Sigmoid colon (tissue), 7 donors: ENCODE measurements around the gene UTP25. TPM values are rescaled to one million over a fixed set of nuclear protein-coding genes. Genes with fewer than 3 reads are reported as not detected.
"Not testable (repeated sequence)": the region's sequence is repeated elsewhere in the genome, so short reads cannot be mapped to it uniquely, and the experiment has no call there.

ENCODE experiments used
- DNase-seq: peaks from one replicate; pipeline ENCODE4 v3.0.0-alpha.2; 2019
- H3K27ac ChIP-seq, 4 donors: fragments of 200-600 bp; sonication (generic); one replicate each; pipeline ENCODE4 v1.5.1; 2016 to 2019; ENCODE audit warnings: mild to moderate bottlenecking in 1 of 4
- H3K27me3 ChIP-seq, 3 donors: fragments of 200-600 bp; sonication (generic); one replicate each; pipeline ENCODE4 v1.5.1; 2019; ENCODE audit warnings: mild to moderate bottlenecking in 1 of 3
- H3K36me3 ChIP-seq, 4 donors: fragments of 200-600 bp; sonication (generic); one replicate each; pipeline ENCODE4 v1.5.1; 2016 to 2019
- H3K4me1 ChIP-seq, 4 donors: fragments of 200-600 bp; sonication (generic); one replicate each; pipeline ENCODE4 v1.5.1; 2017 to 2019
- H3K4me3 ChIP-seq, 4 donors: fragments of 200-600 bp; sonication (generic); one replicate each; pipeline ENCODE4 v1.5.1; 2017 to 2019; ENCODE audit warnings: mild to moderate bottlenecking in 2 of 4, moderate library complexity in 1 of 4
- H3K9me3 ChIP-seq, 4 donors: fragments of 200-600 bp in 3 of 4; sonication (generic) in 3 of 4; one replicate each; pipeline versions ENCODE4 v1.5.1 to v1.6.1; 2013 to 2019
- EP300 ChIP-seq, 4 donors: sonication (generic); formaldehyde crosslinking; IDR thresholded peaks; one replicate each; pipeline ENCODE4 v1.6.1; 2017; ENCODE audit warnings: antibody characterized with exemption in 4 of 4
- POLR2A ChIP-seq, 2 donors: fragments of 450-650 bp; IDR thresholded peaks; one replicate each; pipeline ENCODE4 v1.6.1; 2016; ENCODE audit warnings: antibody characterized with exemption in 2 of 2, mild to moderate bottlenecking in 2 of 2, moderate library complexity in 2 of 2
- POLR2AphosphoS5 ChIP-seq, 4 donors: sonication (generic); formaldehyde crosslinking; IDR thresholded peaks; one replicate each; pipeline ENCODE4 v1.6.1; 2017; ENCODE audit warnings: antibody characterized with exemption in 4 of 4
- WGBS, 2 donors: extraction: QIAGEN DNeasy Blood & Tissue Kit; methylation state at CpG; one replicate each; pipeline ENCODE4 v1.1.7; 2013; 5-methylcytosine and 5-hydroxymethylcytosine counted together
- intact Hi-C: fragments of 100-400 bp; cut with DNase I; formaldehyde crosslinking; loops from one replicate; pipeline ENCODE4 v1.15.1; 2023
- polyA plus RNA-seq, 3 donors: library from polyadenylated mRNA; stranded (reverse); fragments of 200-250 nt; gene quantifications; one replicate each; pipeline ENCODE4 v1.2.3, GENCODE V29; 2013
- total RNA-seq, 4 donors: library from RNA; depleted of rRNA; stranded (reverse); fragments of >200 nt; gene quantifications; one replicate each; pipeline ENCODE4 v1.1.0, GENCODE V29; 2016
- TF ChIP-seq, protein P1 (sequence below), 4 experiments: fragments of 450-650 bp in 3 of 4; fragments of 200-600 bp in 1 of 4; IDR thresholded peaks; one replicate each; pipeline ENCODE4 v1.5.1; 2016 to 2019; ENCODE audit warnings: antibody characterized with exemption in 4 of 4, mild to moderate bottlenecking in 3 of 4, moderate library complexity in 2 of 4
- donor health status: healthy with polysubstance abuse.
- donor health status: Bipolar disorder and iron deficiency.
- donor health status: healthy.

Gene UTP25
- total and polyA plus RNA-seq, 7 donors = 1.2 to 8.6 (median 5.7) TPM

GRCh38 chr1:209889077-209889418 lies 61.3 kb downstream of the UTP25 start:
- intact Hi-C loops = no loop called here
- no peaks in the 10 kb centered on the region for H3K27me3 ChIP-seq
- H3K36me3 ChIP-seq = no peaks in the 10 kb centered on the region
- H3K4me1 ChIP-seq = peaks cover 0 to 10% (median 3%) of the 10 kb centered on the region in 4 donors
- DNase-seq = no peak
- no peak overlapping the region for H3K27ac ChIP-seq
- WGBS, 2 donors = 93 to 94% methylated on average over 35 of the region's 35 CpGs
- no peaks in the 10 kb centered on the region for H3K9me3 ChIP-seq
- TF ChIP-seq, protein P1, sequence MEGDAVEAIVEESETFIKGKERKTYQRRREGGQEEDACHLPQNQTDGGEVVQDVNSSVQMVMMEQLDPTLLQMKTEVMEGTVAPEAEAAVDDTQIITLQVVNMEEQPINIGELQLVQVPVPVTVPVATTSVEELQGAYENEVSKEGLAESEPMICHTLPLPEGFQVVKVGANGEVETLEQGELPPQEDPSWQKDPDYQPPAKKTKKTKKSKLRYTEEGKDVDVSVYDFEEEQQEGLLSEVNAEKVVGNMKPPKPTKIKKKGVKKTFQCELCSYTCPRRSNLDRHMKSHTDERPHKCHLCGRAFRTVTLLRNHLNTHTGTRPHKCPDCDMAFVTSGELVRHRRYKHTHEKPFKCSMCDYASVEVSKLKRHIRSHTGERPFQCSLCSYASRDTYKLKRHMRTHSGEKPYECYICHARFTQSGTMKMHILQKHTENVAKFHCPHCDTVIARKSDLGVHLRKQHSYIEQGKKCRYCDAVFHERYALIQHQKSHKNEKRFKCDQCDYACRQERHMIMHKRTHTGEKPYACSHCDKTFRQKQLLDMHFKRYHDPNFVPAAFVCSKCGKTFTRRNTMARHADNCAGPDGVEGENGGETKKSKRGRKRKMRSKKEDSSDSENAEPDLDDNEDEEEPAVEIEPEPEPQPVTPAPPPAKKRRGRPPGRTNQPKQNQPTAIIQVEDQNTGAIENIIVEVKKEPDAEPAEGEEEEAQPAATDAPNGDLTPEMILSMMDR (IDR thresholded peaks at IDR 0.05) = no peak
- no peak for TF ChIP-seq POLR2A (IDR thresholded peaks at IDR 0.05)
- TF ChIP-seq POLR2AphosphoS5 (IDR thresholded peaks at IDR 0.05) = no peak
- no peak for TF ChIP-seq EP300 (IDR thresholded peaks at IDR 0.05)
- H3K4me3 ChIP-seq = no peak overlapping the region

DNA sequence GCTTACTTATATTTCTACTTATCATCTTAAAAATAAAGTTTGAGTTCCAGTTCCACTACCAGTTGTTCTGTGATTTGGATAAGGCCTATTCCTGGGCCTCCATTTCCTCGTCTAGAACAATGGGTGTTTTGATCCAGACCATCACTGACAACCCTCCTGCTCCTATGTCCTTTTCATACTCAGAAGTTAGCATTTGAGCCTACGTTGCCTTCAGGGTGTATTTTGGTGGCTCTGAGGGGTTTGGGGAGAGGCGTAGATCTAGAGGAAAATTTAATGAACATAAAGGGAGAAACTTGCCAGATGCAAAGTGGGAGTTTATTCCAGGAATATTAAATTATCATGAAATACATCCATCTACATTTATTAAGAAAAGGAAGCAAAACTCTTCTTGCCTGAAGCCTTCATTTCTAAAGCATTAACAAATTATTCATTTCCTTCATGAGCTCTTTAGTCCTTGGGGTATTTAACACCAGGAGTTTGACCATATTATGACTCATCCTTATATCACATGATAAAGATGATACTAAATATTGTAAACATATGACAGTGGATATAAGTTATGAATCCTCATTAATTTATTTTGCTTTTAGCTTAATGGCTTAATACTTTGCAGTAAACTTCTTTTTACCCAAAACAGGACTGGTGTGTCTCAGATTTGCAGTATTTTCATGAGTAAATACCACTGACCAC lies 63.0 kb downstream of the UTP25 start:
- no peaks in the 10 kb centered on the region for H3K9me3 ChIP-seq
- WGBS, 2 donors = 55 to 76% methylated on average over 3 of the region's 3 CpGs
- no peak overlapping the region for H3K4me3 ChIP-seq
- DNase-seq = no peak
- no peaks in the 10 kb centered on the region for H3K4me1 ChIP-seq
- TF ChIP-seq EP300 (IDR thresholded peaks at IDR 0.05) = no peak
- TF ChIP-seq, protein P1 (IDR thresholded peaks at IDR 0.05) = no peak
- no peak for TF ChIP-seq POLR2AphosphoS5 (IDR thresholded peaks at IDR 0.05)
- TF ChIP-seq POLR2A (IDR thresholded peaks at IDR 0.05) = no peak
- H3K27ac ChIP-seq = no peak overlapping the region
- no peaks in the 10 kb centered on the region for H3K27me3 ChIP-seq
- H3K36me3 ChIP-seq = no peaks in the 10 kb centered on the region
- intact Hi-C loops = no loop called here

DNA sequence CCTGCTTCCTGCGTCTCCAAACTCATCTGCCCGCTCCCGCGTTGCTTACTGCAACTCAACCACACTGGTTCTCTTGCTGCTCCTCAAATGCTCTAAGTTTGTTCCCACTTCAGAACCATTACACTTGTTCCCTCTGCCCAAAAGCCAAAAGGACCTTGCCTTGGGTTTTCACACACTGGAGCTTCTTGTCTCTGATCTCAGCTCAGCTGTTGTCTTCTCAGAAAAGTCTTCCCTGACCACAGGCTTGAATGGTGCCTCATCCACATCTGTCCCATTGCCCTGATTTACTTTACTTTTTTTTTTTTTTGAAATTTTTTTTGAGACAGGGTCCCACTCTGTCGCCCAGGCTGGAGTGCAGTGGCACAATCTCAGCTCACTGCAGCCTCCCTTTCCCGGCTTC lies 66.0 kb downstream of the UTP25 start:
- DNase-seq = no peak
- no peaks in the 10 kb centered on the region for H3K4me1 ChIP-seq
- intact Hi-C loops = no loop called here
- TF ChIP-seq POLR2AphosphoS5 (IDR thresholded peaks at IDR 0.05) (no peak), POLR2A (IDR thresholded peaks at IDR 0.05) (no peak), EP300 (IDR thresholded peaks at IDR 0.05) (no peak)
- TF ChIP-seq, protein P1 (IDR thresholded peaks at IDR 0.05) = no peak
- no peak overlapping the region for H3K4me3 ChIP-seq
- 91 to 94% methylated on average over 6 of the region's 6 CpGs for WGBS, 2 donors
- no peak overlapping the region for H3K27ac ChIP-seq
- H3K9me3 ChIP-seq = no peaks in the 10 kb centered on the region
- H3K27me3 ChIP-seq = no peaks in the 10 kb centered on the region
- no peaks in the 10 kb centered on the region for H3K36me3 ChIP-seq

DNA sequence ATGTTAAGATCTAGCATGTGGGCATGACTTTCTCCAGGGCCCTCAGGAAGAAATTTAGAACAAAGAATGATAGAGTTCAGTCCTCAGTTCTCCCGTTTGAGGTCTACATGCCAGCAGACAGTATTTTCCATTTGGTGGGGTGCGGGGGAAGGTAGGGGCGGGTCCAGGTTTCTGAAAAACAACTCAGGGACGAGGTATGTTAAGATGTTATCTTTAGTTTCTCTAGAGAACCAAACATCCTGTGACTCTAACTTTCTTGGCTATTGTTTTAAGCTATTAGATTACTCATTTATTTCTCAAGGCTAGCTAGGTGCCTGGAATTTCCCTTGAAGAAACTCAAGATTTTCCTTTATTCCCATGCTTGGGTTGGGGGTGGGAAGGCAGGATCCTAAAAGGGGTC lies 67.9 kb downstream of the UTP25 start:
- H3K9me3 ChIP-seq = no peaks in the 10 kb centered on the region
- no peaks in the 10 kb centered on the region for H3K36me3 ChIP-seq
- no peak overlapping the region for H3K4me3 ChIP-seq
- DNase-seq = no peak
- TF ChIP-seq, protein P1 (IDR thresholded peaks at IDR 0.05) = no peak
- TF ChIP-seq POLR2AphosphoS5 (IDR thresholded peaks at IDR 0.05) = no peak
- 49 to 54% methylated on average over 4 of the region's 4 CpGs for whole genome bisulfite sequencing, 2 donors
- no peak overlapping the region for H3K27ac ChIP-seq
- H3K27me3 ChIP-seq = no peaks in the 10 kb centered on the region
- intact Hi-C loops = no loop called here
- no peaks in the 10 kb centered on the region for H3K4me1 ChIP-seq

DNA sequence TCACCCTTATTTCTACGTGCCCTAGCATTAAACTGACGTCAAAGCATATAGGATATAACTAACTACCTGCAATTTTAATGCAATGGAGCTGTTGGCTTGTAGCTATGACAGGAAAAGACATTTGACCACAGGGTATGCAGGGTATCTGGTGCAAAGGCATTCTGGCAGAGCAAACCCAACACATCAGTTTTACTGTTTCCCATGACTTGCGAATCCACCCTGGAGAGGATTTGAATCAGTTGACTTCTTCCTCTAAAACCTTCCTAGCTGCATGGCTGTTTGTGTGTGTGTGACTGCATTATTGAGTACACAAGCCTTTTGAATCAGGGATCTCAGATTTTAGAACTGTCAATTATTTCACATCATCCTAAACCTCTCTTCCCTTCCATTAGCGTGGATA lies 68.6 kb downstream of the UTP25 start:
- no peak for DNase-seq
- WGBS, 2 donors = 82 to 88% methylated on average over 4 of the region's 4 CpGs
- Histone ChIP-seq H3K27me3 (no peaks in the 10 kb centered on the region), H3K27ac (no peak overlapping the region), H3K4me1 (no peaks in the 10 kb centered on the region), H3K36me3 (no peaks in the 10 kb centered on the region), H3K9me3 (no peaks in the 10 kb centered on the region), H3K4me3 (no peak overlapping the region)
- TF ChIP-seq, protein P1 (IDR thresholded peaks at IDR 0.05) = no peak
- no peak for TF ChIP-seq POLR2A (IDR thresholded peaks at IDR 0.05)
- TF ChIP-seq EP300 (IDR thresholded peaks at IDR 0.05) = no peak
- no peak for TF ChIP-seq POLR2AphosphoS5 (IDR thresholded peaks at IDR 0.05)
- intact Hi-C loops = no loop called here

GRCh38 chr1:209898271-209898670 lies 70.5 kb downstream of the UTP25 start:
- H3K4me1 ChIP-seq, DNase-seq, intact Hi-C loops, H3K27me3 ChIP-seq, H3K36me3 ChIP-seq, H3K9me3 ChIP-seq, H3K27ac ChIP-seq, H3K4me3 ChIP-seq: not testable (repeated sequence)
- 75 to 81% methylated on average over 6 of the region's 6 CpGs for WGBS, 2 donors

DNA sequence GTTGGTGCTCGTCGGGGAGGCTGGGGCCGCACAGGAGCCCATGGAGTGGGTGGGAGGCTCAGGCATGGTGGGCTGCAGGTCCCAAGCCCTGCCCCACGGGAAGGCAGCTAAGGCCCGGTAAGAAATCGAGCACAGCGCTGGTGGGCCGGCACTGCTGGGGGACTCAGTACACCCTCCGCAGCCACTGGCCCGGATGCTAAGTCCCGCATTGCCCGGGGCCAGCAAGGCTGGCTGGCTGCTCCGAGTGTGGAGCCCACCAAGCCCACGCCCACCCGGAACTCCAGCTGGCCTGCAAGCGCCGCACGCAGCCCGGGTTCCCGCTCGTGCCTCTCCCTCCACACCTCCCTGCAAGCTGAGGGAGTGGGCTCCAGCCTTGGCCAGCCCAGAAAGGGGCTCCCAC lies 71.1 kb downstream of the UTP25 start:
- H3K9me3 ChIP-seq, DNase-seq, intact Hi-C loops, H3K4me1 ChIP-seq, H3K27ac ChIP-seq, H3K36me3 ChIP-seq, H3K27me3 ChIP-seq, H3K4me3 ChIP-seq: not testable (repeated sequence)
- 95 to 96% methylated on average over 21 of the region's 21 CpGs for WGBS, 2 donors
